HG03025 (cell line): ENCODE measurements around the gene NCF4.
A peak's percentile ranks its signal among the peaks of the same experiment; 100 is the strongest.

Experiments
- ATAC-seq: cut with Tn5 transposase; IDR thresholded peaks from one replicate; pipeline ENCODE4 v1.9.1; 2021; ENCODE audit warnings: mild to moderate bottlenecking, moderate library complexity; ENCODE audit not compliant: unreplicated experiment, low FRiP score

Gene NCF4

GRCh38 chr22:36860821-36861659, at the start of gene NCF4:
Gene NCF4 (plus strand): TSS chr22:36861006. CDS start chr22:36861172, 166 bp downstream.
- peak; percentile 50 for ATAC-seq

GRCh38 chr22:36811094-36811800, 49.6 kb upstream of the NCF4 start:
- no peak for ATAC-seq

- ATAC-seq = no peak
Measured at GRCh38 chr22:36814801-36815200, 46.0 kb upstream of the NCF4 start.

GRCh38 chr22:36815558-36816338, 45.1 kb upstream of the NCF4 start:
- ATAC-seq = no peak

GRCh38 chr22:36816339-36816635, 44.5 kb upstream of the NCF4 start:
- ATAC-seq = no peak

GRCh38 chr22:36816636-36817524, 43.9 kb upstream of the NCF4 start, which contains the start of gene PVALB:
Gene PVALB (minus strand): TSS chr22:36817035. CDS start chr22:36817005, 30 bp downstream.
- no peak for ATAC-seq

GRCh38 chr22:36817525-36817848, 43.3 kb upstream of the NCF4 start:
- no peak for ATAC-seq

- no peak for ATAC-seq
Measured at GRCh38 chr22:36818010-36818642, 42.7 kb upstream of the NCF4 start.

- ATAC-seq = no peak
Measured at GRCh38 chr22:36819112-36819511, 41.7 kb upstream of the NCF4 start.

- ATAC-seq = no peak
Measured at GRCh38 chr22:36822581-36822980, 38.2 kb upstream of the NCF4 start.

- ATAC-seq = no peak
Measured at GRCh38 chr22:36823186-36823839, 37.5 kb upstream of the NCF4 start.

- no peak for ATAC-seq
Measured at GRCh38 chr22:36824655-36825054, 36.2 kb upstream of the NCF4 start.

GRCh38 chr22:36826262-36826661, 34.5 kb upstream of the NCF4 start:
- ATAC-seq = no peak

- ATAC-seq = no peak
Measured at GRCh38 chr22:36828815-36829214, 32.0 kb upstream of the NCF4 start.

- no peak for ATAC-seq
Measured at GRCh38 chr22:36829370-36830002, 31.3 kb upstream of the NCF4 start.

- no peak for ATAC-seq
Measured at GRCh38 chr22:36830601-36831000, 30.2 kb upstream of the NCF4 start.

- no peak for ATAC-seq
Measured at GRCh38 chr22:36831206-36831605, 29.6 kb upstream of the NCF4 start.

GRCh38 chr22:36831717-36832116, 29.1 kb upstream of the NCF4 start:
- no peak for ATAC-seq

GRCh38 chr22:36833073-36833472, 27.7 kb upstream of the NCF4 start:
- no peak for ATAC-seq
